ENCODE results near the gene ALDH7A1.
A peak's percentile ranks its signal among the peaks of the same experiment; 100 is the strongest.

The ALDH7A1 gene

DNA sequence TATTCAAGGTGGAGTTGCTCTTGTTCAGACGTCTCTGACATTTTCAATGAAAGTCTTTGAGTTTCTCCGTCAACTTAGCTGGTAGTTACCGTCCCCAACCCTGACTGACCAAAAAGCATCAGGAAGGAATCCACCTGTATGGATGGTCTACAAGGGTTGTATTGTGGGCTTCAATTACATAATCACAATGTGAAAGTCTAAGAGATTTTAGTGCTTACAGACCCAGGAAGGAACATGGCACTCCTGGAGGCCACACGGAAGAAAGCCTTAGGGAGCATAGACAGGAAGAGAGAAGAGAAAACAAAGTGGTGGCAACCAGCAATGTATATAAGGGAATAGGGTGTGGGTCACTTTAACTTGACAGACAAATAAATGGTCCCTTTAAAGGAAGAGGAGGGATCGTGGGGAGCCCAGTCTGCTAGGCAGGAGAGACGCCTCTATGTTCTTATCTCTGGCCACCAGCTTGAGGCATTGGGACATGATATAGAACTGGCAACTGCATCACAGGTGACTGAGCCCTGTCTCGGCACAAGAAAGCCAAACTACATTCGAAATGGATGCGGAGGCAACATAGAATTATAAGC is 80.4 kb downstream of the ALDH7A1 start:
- DNase-seq (ENCODE audit: low read depth, low spot score) = no peak
- no peak overlapping the region for H3K4me3 ChIP-seq (ENCODE audit: low read length)

DNA sequence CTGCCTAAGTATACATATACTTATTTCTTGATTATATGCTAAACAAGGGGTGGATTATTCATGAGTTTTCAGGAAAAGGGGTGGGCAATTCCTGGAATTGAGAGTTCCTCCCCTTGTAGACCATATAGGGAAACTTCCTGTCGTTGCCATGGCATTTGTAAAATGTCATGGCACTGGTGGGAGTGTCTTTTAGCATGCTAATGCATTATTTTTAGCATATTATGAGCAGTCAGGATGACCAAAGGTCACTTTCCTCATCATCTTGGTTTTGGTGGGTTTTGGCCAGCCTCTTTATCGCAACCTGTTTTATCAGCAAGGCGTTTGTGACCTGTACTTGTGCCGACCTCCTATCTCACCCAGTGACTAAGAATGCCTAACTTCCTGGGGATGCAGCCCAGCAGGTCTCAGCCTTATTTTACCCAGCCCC is 80.9 kb downstream of the ALDH7A1 start:
- no peak overlapping the region for H3K4me3 ChIP-seq (ENCODE audit: low read length)
- no peak for DNase-seq (ENCODE audit: low read depth, low spot score)

DNA sequence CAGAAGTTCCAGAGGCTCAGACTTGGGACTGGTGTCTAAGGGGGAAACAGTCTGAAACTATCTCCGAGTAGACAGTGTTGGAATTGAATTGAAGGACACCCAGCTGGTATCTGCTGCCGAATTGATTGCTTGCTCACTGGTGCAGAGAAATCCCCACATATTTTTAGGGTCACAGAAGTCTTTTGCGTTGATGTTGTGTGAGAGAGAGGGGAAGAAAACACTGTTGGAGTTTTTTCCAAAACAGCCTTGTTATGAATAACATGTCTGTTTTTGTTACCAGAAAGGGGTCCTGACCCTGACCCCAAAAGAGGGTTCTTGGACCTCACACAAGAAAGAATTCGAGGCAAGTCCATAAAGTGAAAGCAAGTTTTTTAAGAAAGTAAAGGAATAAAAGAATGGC is 81.3 kb downstream of the ALDH7A1 start:
- no peak for DNase-seq (ENCODE audit: low read depth, low spot score)
- no peak overlapping the region for H3K4me3 ChIP-seq (ENCODE audit: low read length)

GRCh38 chr5:126513302-126513701 is 81.7 kb downstream of the ALDH7A1 start:
- DNase-seq (ENCODE audit: low read depth, low spot score) = no peak
- no peak overlapping the region for H3K4me3 ChIP-seq (ENCODE audit: low read length)

GRCh38 chr5:126512451-126512850 is 82.6 kb downstream of the ALDH7A1 start:
- no peak overlapping the region for H3K4me3 ChIP-seq (ENCODE audit: low read length)
- DNase-seq (ENCODE audit: low read depth, low spot score) = no peak

DNA sequence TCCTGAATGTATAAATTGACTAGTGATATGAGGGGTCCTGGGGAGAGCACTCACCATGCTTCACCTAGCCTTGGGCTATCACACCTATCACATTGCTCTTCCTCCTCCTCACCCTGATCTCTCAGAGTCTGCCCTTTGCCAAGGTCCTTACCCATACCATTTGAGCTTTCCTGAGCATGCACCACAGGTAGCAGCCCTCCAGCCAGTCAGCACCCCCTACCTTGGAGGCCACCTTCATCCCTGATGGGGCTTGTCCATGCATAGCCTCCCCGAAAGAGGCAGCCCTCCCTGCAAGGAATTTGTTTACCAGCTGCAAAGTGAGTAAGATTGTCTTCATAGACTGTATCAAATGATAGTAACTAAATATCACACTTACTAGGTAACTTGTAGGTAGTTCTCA is 83.1 kb downstream of the ALDH7A1 start:
- H3K4me3 ChIP-seq (ENCODE audit: low read length) = no peak overlapping the region
- no peak for DNase-seq (ENCODE audit: low read depth, low spot score)

DNA sequence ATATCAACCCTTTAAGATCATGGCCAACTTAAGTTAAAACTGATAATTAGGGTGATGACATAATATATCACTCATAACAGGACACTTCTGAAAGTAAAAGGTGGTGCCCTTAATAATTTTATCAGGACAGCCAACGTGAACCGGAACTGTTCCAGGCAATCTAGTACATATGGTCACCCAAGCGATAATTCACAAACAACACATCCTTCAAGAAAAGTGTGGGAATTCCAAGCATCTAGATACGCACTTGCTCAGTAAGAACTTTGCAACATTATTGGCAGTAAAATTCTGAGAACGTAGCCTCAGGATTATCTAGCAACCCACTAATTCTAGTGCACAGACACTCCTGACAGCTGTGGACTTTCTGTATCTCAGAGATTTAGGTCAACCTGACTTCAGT is 85.7 kb downstream of the ALDH7A1 start:
- H3K4me3 ChIP-seq (ENCODE audit: low read length) = no peak overlapping the region
- DNase-seq (ENCODE audit: low read depth, low spot score) = no peak

- no peak overlapping the region for H3K4me3 ChIP-seq (ENCODE audit: low read length)
- DNase-seq (ENCODE audit: low read depth, low spot score) = peak; percentile 18
These were observed 86.1 kb downstream of the ALDH7A1 start for GRCh38 chr5:126508962-126509279.

GRCh38 chr5:126508251-126508961 is 86.6 kb downstream of the ALDH7A1 start:
- no peak for DNase-seq (ENCODE audit: low read depth, low spot score)
- H3K4me3 ChIP-seq (ENCODE audit: low read length) = no peak overlapping the region

DNA sequence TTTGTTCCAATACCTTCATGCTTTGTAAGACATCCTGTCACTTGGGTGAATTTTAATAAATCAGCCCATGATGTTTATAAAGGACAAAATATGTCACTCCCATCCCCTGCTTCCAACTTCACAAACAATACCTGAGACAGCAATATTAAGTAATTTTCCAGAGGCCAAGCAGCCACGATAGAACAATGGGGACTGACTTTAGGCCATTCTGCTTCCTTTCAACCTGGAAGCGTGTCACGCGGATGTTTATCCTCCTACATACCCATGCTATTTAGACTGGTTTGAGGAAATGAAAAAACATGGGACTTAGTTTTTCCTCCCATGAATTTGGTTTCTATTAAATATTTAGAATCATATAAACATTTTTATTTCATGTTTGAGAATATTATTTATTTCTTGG is 88.9 kb downstream of the ALDH7A1 start:
- no peak overlapping the region for H3K4me3 ChIP-seq (ENCODE audit: low read length)
- DNase-seq (ENCODE audit: low read depth, low spot score) = no peak

DNA sequence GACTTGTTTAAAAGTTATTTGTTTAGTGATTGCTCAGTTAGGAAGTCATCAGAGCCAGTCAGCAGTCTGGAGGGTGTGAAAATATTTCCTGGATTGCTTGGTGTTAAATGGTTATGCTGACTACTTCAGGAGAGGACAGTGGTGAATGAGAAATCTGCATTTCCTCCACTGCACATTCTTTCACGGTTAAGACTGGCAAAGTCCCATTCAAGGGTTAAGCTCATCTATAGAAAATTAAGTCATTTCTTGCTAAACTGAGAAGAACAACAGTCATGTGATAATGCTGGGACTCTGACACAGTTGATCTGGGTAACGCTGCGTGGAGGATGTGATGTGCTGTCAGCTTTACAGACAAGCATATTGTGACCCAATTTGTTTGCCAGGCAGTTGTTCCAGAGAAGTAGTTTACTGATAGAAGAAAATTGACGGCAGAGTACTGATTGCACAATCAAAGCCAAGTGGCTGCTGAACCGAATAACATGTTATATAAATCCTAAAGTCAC is 91.4 kb downstream of the ALDH7A1 start:
- no peak for DNase-seq (ENCODE audit: low read depth, low spot score)
- no peak overlapping the region for H3K4me3 ChIP-seq (ENCODE audit: low read length)

- no peak overlapping the region for H3K4me3 ChIP-seq (ENCODE audit: low read length)
- DNase-seq (ENCODE audit: low read depth, low spot score) = no peak
These were observed 93.6 kb downstream of the ALDH7A1 start for GRCh38 chr5:126501448-126501847.

DNA sequence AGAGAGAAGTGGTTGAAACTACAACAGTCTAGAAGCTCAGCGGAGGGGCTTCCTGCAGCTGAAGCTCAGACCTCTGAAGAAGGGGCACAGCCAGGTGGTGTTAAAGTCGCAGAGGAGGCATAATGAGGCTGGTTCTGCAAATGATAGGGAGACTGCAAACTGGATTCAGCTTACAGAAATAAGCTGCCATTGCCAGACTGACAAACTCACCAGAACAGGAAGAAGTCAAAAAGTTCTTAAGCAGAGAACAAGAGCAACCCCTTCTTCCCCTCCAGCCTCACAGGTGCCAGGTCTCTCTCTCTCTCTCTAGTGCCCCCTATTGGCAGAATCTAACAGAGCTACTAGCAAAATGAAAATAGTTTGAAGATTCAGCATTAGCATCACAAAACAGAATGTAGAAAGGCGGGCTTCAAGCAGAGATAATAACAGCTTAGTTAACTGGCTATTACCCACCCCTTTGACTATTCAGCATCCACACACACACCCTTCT is 95.1 kb downstream of the ALDH7A1 start:
- DNase-seq (ENCODE audit: low read depth, low spot score) = peak; percentile 66
- H3K4me3 ChIP-seq (ENCODE audit: low read length) = no peak overlapping the region

- DNase-seq (ENCODE audit: low read depth, low spot score) = no peak
- no peak overlapping the region for H3K4me3 ChIP-seq (ENCODE audit: low read length)
These were observed 95.7 kb downstream of the ALDH7A1 start for GRCh38 chr5:126499278-126499677.

DNA sequence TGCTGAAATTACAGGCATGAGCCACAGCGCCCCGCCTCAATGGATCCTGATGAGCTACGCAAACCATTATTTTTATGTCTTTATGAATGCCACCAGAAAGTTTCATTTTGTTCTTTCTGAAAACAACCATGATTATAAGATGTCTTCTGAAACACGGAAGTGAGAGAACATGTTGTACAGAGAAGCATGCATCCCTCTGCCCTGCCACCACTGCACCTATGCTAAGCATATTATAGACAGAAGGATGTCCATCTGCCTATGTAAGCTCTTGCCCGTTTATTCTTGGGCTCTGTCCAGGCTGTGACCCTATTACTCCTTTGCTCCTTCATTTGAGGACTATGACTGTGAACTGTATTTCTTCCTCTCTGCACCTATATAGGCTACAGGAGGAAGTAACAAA is 97.5 kb downstream of the ALDH7A1 start:
- no peak for DNase-seq (ENCODE audit: low read depth, low spot score)

GRCh38 chr5:126494393-126494792 is 100.6 kb downstream of the ALDH7A1 start:
- DNase-seq (ENCODE audit: low read depth, low spot score) = no peak
- H3K4me3 ChIP-seq (ENCODE audit: low read length) = no peak overlapping the region

More for the DNA sequence above, 97.5 kb downstream of the ALDH7A1 start:
- H3K4me3 ChIP-seq (ENCODE audit: low read length) = no peak overlapping the region

- no peak for DNase-seq (ENCODE audit: low read depth, low spot score)
These were observed 102.1 kb downstream of the ALDH7A1 start for GRCh38 chr5:126492939-126493338.

GRCh38 chr5:126490167-126490940 is 104.7 kb downstream of the ALDH7A1 start:
- H3K4me3 ChIP-seq (ENCODE audit: low read length) = no peak overlapping the region
- DNase-seq (ENCODE audit: low read depth, low spot score) = no peak

More at GRCh38 chr5:126492939-126493338, 102.1 kb downstream of the ALDH7A1 start:
- H3K4me3 ChIP-seq (ENCODE audit: low read length) = no peak overlapping the region

- DNase-seq (ENCODE audit: low read depth, low spot score) = no peak
- no peak overlapping the region for H3K4me3 ChIP-seq (ENCODE audit: low read length)
These were observed 106.5 kb downstream of the ALDH7A1 start for GRCh38 chr5:126488443-126489065.

DNA sequence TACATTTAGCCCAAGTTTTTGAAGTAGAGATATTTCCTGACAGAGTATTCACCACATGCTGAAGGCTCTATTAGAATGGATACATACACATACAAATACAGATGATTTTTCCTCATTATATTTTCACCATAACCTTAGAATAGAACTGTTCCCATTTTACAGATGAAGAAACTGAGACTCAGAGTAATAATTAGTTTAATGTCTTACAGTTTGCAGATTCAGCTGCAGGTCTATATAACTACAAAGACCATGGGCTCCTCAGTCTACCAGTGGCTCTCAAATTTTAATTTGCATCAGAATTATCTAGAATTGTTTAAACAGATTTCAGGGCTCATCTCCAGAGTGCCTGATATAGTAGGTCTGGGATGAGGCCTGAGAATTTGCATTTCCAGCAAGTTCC is 107.4 kb downstream of the ALDH7A1 start:
- no peak overlapping the region for H3K4me3 ChIP-seq (ENCODE audit: low read length)
- no peak for DNase-seq (ENCODE audit: low read depth, low spot score)
